HCT116 (cell line): ENCODE data around the gene ROBO1. TPM values are rescaled to one million over a fixed set of nuclear protein-coding genes. Genes with fewer than 3 reads are reported as not detected.

ENCODE experiments used
- ATAC-seq: fragments of 200-7000 bp; cut with Tn5 transposase; 2 replicates; pipeline ENCODE4 v1.9.1; 2020; ENCODE audit warnings: mild to moderate bottlenecking, moderate library complexity
- BruUV-seq: library from RNA; stranded (reverse); fragments of 400-500 nt; replicated peaks from 2 replicates; lab custom pipeline; 2021; lab: Mats Ljungman, UMichigan
- CTCF ChIA-PET: fragments of 300-600 bp; sonication (Branson Sonifier 250); formaldehyde crosslinking; loops from one replicate; lab custom pipeline; 2021; ENCODE audit warnings: antibody characterized with exemption; lab: Charles Lee
- POLR2A ChIA-PET: fragments of 300-600, 350-600 bp; sonication (Branson Sonifier 250); formaldehyde crosslinking; loops from one replicate; lab custom pipeline; 2021; ENCODE audit warnings: antibody characterized with exemption; lab: Charles Lee
- RAD21 ChIA-PET, 2 experiments: fragments of 300-600 bp; sonication (Branson Sonifier 250); formaldehyde crosslinking; loops; one replicate each; lab custom pipeline; 2023; ENCODE audit warnings: low total read pairs in 2 of 2; ENCODE audit not compliant: uncharacterized antibody in 2 of 2, unreplicated experiment in 2 of 2, low non-redundant PET in 1 of 2; lab: Charles Lee
- DNase-seq: peaks from one replicate; pipeline ENCODE4 v3.0.0-alpha.2; 2010; ENCODE audit warnings: low read depth, low spot score
- H2AFZ ChIP-seq: fragments of 200-600 bp; shearing (Covaris generic), sonication (generic); 2 replicates; pipeline ENCODE4 v1.6.1; 2017; ENCODE audit warnings: low read depth, mixed run types, mixed read lengths, antibody characterized with exemption, low read length; ENCODE audit not compliant: poor library complexity, severe bottlenecking
- H3K27ac ChIP-seq: 2 replicates; pipeline ENCODE4 v1.5.1; 2012; ENCODE audit warnings: low read depth, low read length
- H3K27me3 ChIP-seq: fragments of 200-600 bp; sonication (generic); 2 replicates; pipeline ENCODE4 v1.6.1; 2016; ENCODE audit warnings: mixed run types, low read length, mixed read lengths; ENCODE audit not compliant: insufficient read depth
- H3K36me3 ChIP-seq, 2 experiments: fragments of 200-500 bp in 1 of 2; fragments of 200-600 bp in 1 of 2; sonication (Bioruptor generic) in 1 of 2; sonication (generic) in 1 of 2; 2 replicates each; pipeline versions ENCODE4 v1.5.1 to v1.6.1; 2014 to 2016; ENCODE audit warnings: low read length in 2 of 2, inconsistent platforms in 1 of 2, mixed read lengths in 1 of 2, mixed run types in 1 of 2; ENCODE audit not compliant: insufficient read depth in 2 of 2, control insufficient read depth in 1 of 2
- H3K4me1 ChIP-seq, 2 experiments: fragments of 200-600 bp in 1 of 2; sonication (generic) in 1 of 2; 2 replicates each; pipeline versions ENCODE4 v1.5.1 to v1.6.1; 2012 to 2017; ENCODE audit warnings: low read length in 2 of 2, inconsistent platforms in 1 of 2, mild to moderate bottlenecking in 1 of 2, mixed read lengths in 1 of 2, mixed run types in 1 of 2, moderate library complexity in 1 of 2; ENCODE audit not compliant: insufficient read depth in 2 of 2, control insufficient read depth in 1 of 2
- H3K4me2 ChIP-seq: fragments of 200-600 bp; sonication (generic); 2 replicates; pipeline ENCODE4 v1.6.1; 2017; ENCODE audit warnings: mixed run types, low read length, mixed read lengths
- H3K4me3 ChIP-seq, 2 experiments: fragments of 200-600 bp in 1 of 2; sonication (generic) in 1 of 2; replicated peaks in 1 of 2; 2 replicates each; pipeline ENCODE4 v1.5.1; 2011 to 2016; ENCODE audit warnings: low read length in 2 of 2, control low read depth in 1 of 2, low read depth in 1 of 2, mild to moderate bottlenecking in 1 of 2, mixed read lengths in 1 of 2, mixed run types in 1 of 2
- H3K79me2 ChIP-seq: fragments of 200-600 bp; sonication (generic); 2 replicates; pipeline ENCODE4 v1.6.1; 2017; ENCODE audit warnings: mild to moderate bottlenecking, mixed run types, low read length, moderate library complexity, mixed read lengths; ENCODE audit not compliant: insufficient read depth
- H3K9ac ChIP-seq: fragments of 200-600 bp; sonication (generic); 2 replicates; pipeline ENCODE4 v1.6.1; 2016; ENCODE audit warnings: low read length, mixed read lengths
- H3K9me2 ChIP-seq: fragments of 200-600 bp; sonication (generic), shearing (Covaris generic); 2 replicates; pipeline ENCODE4 v1.6.1; 2017; ENCODE audit warnings: mixed run types, mild to moderate bottlenecking, moderate library complexity; ENCODE audit not compliant: insufficient read depth
- H3K9me3 ChIP-seq, 2 experiments: fragments of 200-500 bp in 1 of 2; fragments of 200-600 bp in 1 of 2; sonication (Bioruptor generic) in 1 of 2; sonication (generic) in 1 of 2; 2 replicates each; pipeline ENCODE4 v1.6.1; 2014 to 2017; ENCODE audit warnings: low read length in 2 of 2, mixed read lengths in 2 of 2, inconsistent platforms in 1 of 2, low read depth in 1 of 2, mild to moderate bottlenecking in 1 of 2, mixed run types in 1 of 2, moderate library complexity in 1 of 2; ENCODE audit not compliant: control insufficient read depth in 1 of 2, insufficient read depth in 1 of 2
- H4K20me1 ChIP-seq: fragments of 200-600 bp; sonication (generic), shearing (Covaris generic); 2 replicates; pipeline ENCODE4 v1.6.1; 2017; ENCODE audit warnings: mixed run types, mild to moderate bottlenecking, moderate library complexity; ENCODE audit not compliant: insufficient read depth
- ATF3 ChIP-seq: IDR thresholded peaks from 2 replicates; pipeline ENCODE4 v1.6.1; 2012
- CBX3 ChIP-seq: IDR thresholded peaks from 2 replicates; pipeline ENCODE4 v1.6.1; 2012; ENCODE audit warnings: low read depth
- CTCF ChIP-seq, 3 experiments: fragments of 200-600 bp in 1 of 3; sonication (generic) in 1 of 3; IDR thresholded peaks in 2 of 3; conservative IDR thresholded peaks in 1 of 3; 2 replicates each; pipeline ENCODE4 v1.5.1; 2012 to 2017; ENCODE audit warnings: low read depth in 2 of 3, low read length in 2 of 3, antibody characterized with exemption in 1 of 3, borderline replicate concordance in 1 of 3, control low read depth in 1 of 3, mild to moderate bottlenecking in 1 of 3, mixed read lengths in 1 of 3, mixed run types in 1 of 3, moderate library complexity in 1 of 3; ENCODE audit not compliant: insufficient read depth in 1 of 3
- ELF1 ChIP-seq: IDR thresholded peaks from 2 replicates; pipeline ENCODE4 v1.6.1; 2012; ENCODE audit warnings: low read depth, borderline replicate concordance
- EZH2 ChIP-seq: fragments of 200-600 bp; sonication (generic); IDR thresholded peaks from 2 replicates; pipeline ENCODE4 v1.6.1; 2017; ENCODE audit warnings: antibody characterized with exemption, mixed run types
- EZH2phosphoT487 ChIP-seq: fragments of 200-600 bp; IDR thresholded peaks from 2 replicates; pipeline ENCODE4 v1.6.1; 2018; ENCODE audit warnings: antibody characterized with exemption, borderline replicate concordance
- JUND ChIP-seq: IDR thresholded peaks from 2 replicates; pipeline ENCODE4 v1.6.1; 2012
- POLR2A ChIP-seq: IDR thresholded peaks from 2 replicates; pipeline ENCODE4 v1.7.0; 2011; ENCODE audit warnings: borderline replicate concordance; ENCODE audit not compliant: insufficient read depth, insufficient read length; ENCODE audit errors: extremely low read depth
- SIN3A ChIP-seq: IDR thresholded peaks from 2 replicates; pipeline ENCODE4 v1.6.1; 2012; ENCODE audit warnings: low read depth
- SRF ChIP-seq: IDR thresholded peaks from 2 replicates; pipeline ENCODE4 v1.6.1; 2012; ENCODE audit warnings: low read depth
- ZFX ChIP-seq: fragments of 450-650 bp; IDR thresholded peaks from 2 replicates; pipeline ENCODE4 v1.6.1; 2017
- ZNF274 ChIP-seq: fragments of 200-500 bp; sonication (Bioruptor generic); IDR thresholded peaks from 2 replicates; pipeline ENCODE4 v1.6.1; 2014; ENCODE audit warnings: mild to moderate bottlenecking, low read depth, low read length, inconsistent platforms
- intact Hi-C: fragments of 100-400 bp; cut with micrococcal nuclease; formaldehyde crosslinking; loops from 2 replicates; pipeline ENCODE4 v1.10.0; 2022
- total RNA-seq: library from RNA; stranded (reverse); gene quantifications from one replicate; pipeline ENCODE4 v1.2.1, GENCODE V29; 2021; ENCODE audit not compliant: unreplicated experiment

Gene ROBO1
- total RNA-seq, 1 experiment from 2014 or later, result 0.27 TPM

GRCh38 chr3:79358327-79358726, 409.5 kb downstream of the ROBO1 start:
- ChIA-PET POLR2A (no interaction called here), CTCF (no interaction called here), RAD21 (no interaction called here)
- intact Hi-C loops, result no loop called here
- no peak overlapping the region for H3K4me2 ChIP-seq
- DNase-seq, result no peak
- no peaks in the 10 kb centered on the region for H3K36me3 ChIP-seq
- no peaks in the 10 kb centered on the region for H3K27me3 ChIP-seq
- H4K20me1 ChIP-seq, result no peaks in the 10 kb centered on the region
- H3K9me3 ChIP-seq, result no peaks in the 10 kb centered on the region; a peak in 2 of 4 replicates
- H3K9me2 ChIP-seq, result no peaks in the 10 kb centered on the region
- TF ChIP-seq ATF3 (no peak), SIN3A (no peak), CBX3 (no peak), ELF1 (no peak), SRF (no peak), EZH2 (no peak), ZFX (no peak), ZNF274 (no peak), CTCF (IDR thresholded peaks at IDR 0.05 in 2 of 3, conservative IDR thresholded peaks at IDR 0.05 in 1 of 3; ENCODE audit: borderline replicate concordance in 1 of 3, insufficient read depth in 1 of 3, low read depth in 2 of 3, low read length in 2 of 3) (no peak), EZH2phosphoT487 (no peak), POLR2A (no peak), JUND (no peak)
- TF ChIP-seq, all 23 proteins: peak for 0
- no peaks in the 10 kb centered on the region; a peak in 1 of 4 replicates for H3K4me1 ChIP-seq
- ATAC-seq, result no peak
- H2AFZ ChIP-seq, result no peak overlapping the region
- no peak overlapping the region for H3K4me3 ChIP-seq
- H3K79me2 ChIP-seq, result no peaks in the 10 kb centered on the region
- no peak overlapping the region for H3K9ac ChIP-seq
- BruUV-seq, result no TSS peak
- no peak overlapping the region for H3K27ac ChIP-seq
